HFF-Myc (cell line): ENCODE results near the gene PHYHD1.

ENCODE experiments used
- DNase-seq: peaks from one replicate; pipeline ENCODE4 v3.0.0-alpha.2; 2011; ENCODE audit warnings: low read depth; ENCODE audit errors: extremely low read depth
- H3K4me3 ChIP-seq: replicated peaks from 2 replicates; pipeline ENCODE4 v1.5.1; 2011; ENCODE audit warnings: low read depth, mild to moderate bottlenecking, control low read depth, low read length
- CTCF ChIP-seq: IDR thresholded peaks from 2 replicates; pipeline ENCODE4 v1.5.1; 2012; ENCODE audit warnings: mild to moderate bottlenecking, low read depth, low read length, control low read depth; ENCODE audit errors: missing control alignments

PHYHD1 gene

GRCh38 chr9:128885798-128886197, 35.0 kb upstream of the PHYHD1 start:
- H3K4me3 ChIP-seq: no peak overlapping the region
- no peak for TF ChIP-seq CTCF
- DNase-seq: no peak

- TF ChIP-seq CTCF: no peak
- H3K4me3 ChIP-seq: no peak overlapping the region
- DNase-seq: no peak
Observed at GRCh38 chr9:128886211-128886891, 34.4 kb upstream of the PHYHD1 start.

GRCh38 chr9:128887049-128887448, 33.7 kb upstream of the PHYHD1 start:
- no peak for TF ChIP-seq CTCF
- no peak overlapping the region for H3K4me3 ChIP-seq
- no peak for DNase-seq

GRCh38 chr9:128887914-128888350, 32.9 kb upstream of the PHYHD1 start:
- DNase-seq: no peak
- no peak overlapping the region for H3K4me3 ChIP-seq
- TF ChIP-seq CTCF: no peak

GRCh38 chr9:128891321-128892220, 29.2 kb upstream of the PHYHD1 start:
- no peak for TF ChIP-seq CTCF
- H3K4me3 ChIP-seq: no peak overlapping the region
- DNase-seq: no peak

GRCh38 chr9:128892221-128892921, 28.4 kb upstream of the PHYHD1 start:
- DNase-seq: peak; percentile 52
- H3K4me3 ChIP-seq: 0 out of 2 replicates have a peak overlapping the region, but pooled peaks have one; percentile 4
- TF ChIP-seq CTCF: no peak
